H1 (cell line): ENCODE measurements around the gene SLC26A11. TPM values are rescaled to one million over a fixed set of nuclear protein-coding genes. Genes with fewer than 3 reads are reported as not detected.

Source experiments
- ASH2L ChIP-seq: fragments of 200-600, 300-600 bp; sonication (generic); IDR thresholded peaks from one replicate; pipeline ENCODE4 v1.7.1; 2017; ENCODE audit warnings: low read length
- ATF3 ChIP-seq: IDR thresholded peaks from 2 replicates; pipeline ENCODE4 v1.6.1; 2011; ENCODE audit warnings: low read depth, mild to moderate bottlenecking, low read length; ENCODE audit not compliant: insufficient read depth
- BRCA1 ChIP-seq: IDR thresholded peaks from 2 replicates; pipeline ENCODE4 v1.6.1; 2012; ENCODE audit warnings: low read depth, low read length, improper control_type of control experiment
- CHD2 ChIP-seq: IDR thresholded peaks from 2 replicates; pipeline ENCODE4 v1.6.1; 2012; ENCODE audit warnings: low read length, improper control_type of control experiment
- CHD7 ChIP-seq: fragments of 300-600 bp; sonication (generic); IDR thresholded peaks from 2 replicates; pipeline ENCODE4 v1.7.1; 2012; ENCODE audit warnings: low read length, moderate library complexity, mild to moderate bottlenecking, inconsistent platforms; ENCODE audit not compliant: insufficient replicate concordance
- EGR1 ChIP-seq: IDR thresholded peaks from 2 replicates; pipeline ENCODE4 v1.6.1; 2011; ENCODE audit warnings: low read depth, low read length, borderline replicate concordance
- EP300 ChIP-seq, 2 experiments: IDR thresholded peaks; 1 replicate in 1 of 2; 2 replicates in 1 of 2; pipeline ENCODE4 v1.6.1; 2011 to 2012; ENCODE audit warnings: low read depth in 2 of 2, low read length in 2 of 2, mild to moderate bottlenecking in 2 of 2, borderline replicate concordance in 1 of 2, inconsistent platforms in 1 of 2, moderate library complexity in 1 of 2
- NRF1 ChIP-seq: IDR thresholded peaks from 2 replicates; pipeline ENCODE4 v1.6.1; 2011; ENCODE audit warnings: mild to moderate bottlenecking, low read depth, low read length, improper control_type of control experiment
- POU5F1 ChIP-seq: IDR thresholded peaks from 2 replicates; pipeline ENCODE4 v1.6.1; 2011; ENCODE audit warnings: low read depth, mild to moderate bottlenecking, low read length, moderate library complexity
- RBBP5 ChIP-seq: IDR thresholded peaks from 2 replicates; pipeline ENCODE4 v1.7.1; 2012; ENCODE audit warnings: low read depth, mild to moderate bottlenecking, inconsistent platforms, low read length, moderate library complexity, borderline replicate concordance
- TCF12 ChIP-seq: IDR thresholded peaks from 2 replicates; pipeline ENCODE4 v1.6.1; 2011; ENCODE audit warnings: low read depth, mild to moderate bottlenecking, low read length
- polyA plus RNA-seq, 7 experiments: library from polyadenylated mRNA; depleted of rRNA in 3 of 7; stranded (reverse) in 5 of 7; unstranded in 2 of 7; fragments of >200 nt in 5 of 7; fragments of 200-250 nt in 2 of 7; gene quantifications; 1 replicate in 5 of 7; 2 replicates in 1 of 7; 4 replicates in 1 of 7; pipeline versions ENCODE4 v1.2.1 to v1.2.3, GENCODE V29; 2011 to 2013; ENCODE audit warnings: missing spikeins in 2 of 7, mixed read lengths in 2 of 7
- total RNA-seq: library from RNA; stranded (reverse); fragmentation: NEBNext Ultra II Directional; extraction: Animal tissue kit (Norgen Biotek cat#: 25700); gene quantifications from 2 replicates; pipeline ENCODE4 v1.2.1, GENCODE V29; 2021

Gene SLC26A11
- total and polyA plus RNA-seq, 2 of the 8 experiments (the other 6 are each of a cell fraction or from before 2014, with no cell fraction given), result 15.5 to 25.9 TPM

GRCh38 chr17:80244871-80245509, 24.8 kb downstream of the SLC26A11 start (continued):
- TF ChIP-seq CHD7, result no peak
- no peak for TF ChIP-seq RBBP5
- no peak for TF ChIP-seq TCF12
- no peak for TF ChIP-seq ASH2L
- no peak for TF ChIP-seq NRF1
- no peak for TF ChIP-seq BRCA1
- no peak for TF ChIP-seq EGR1
- TF ChIP-seq POU5F1, result no peak
- no peak for TF ChIP-seq EP300 (IDR thresholded peaks at IDR 0.05; ENCODE audit: borderline replicate concordance in 1 of 2, low read depth in 2 of 2, low read length in 2 of 2)
- no peak for TF ChIP-seq ATF3
- no peak for TF ChIP-seq CHD2
